HG03442 (cell line): ENCODE measurements around the gene LYL1.

Experiments used
- ATAC-seq: cut with Tn5 transposase; IDR thresholded peaks from one replicate; pipeline ENCODE4 v1.9.1; 2021; ENCODE audit warnings: mild to moderate bottlenecking, moderate library complexity; ENCODE audit not compliant: unreplicated experiment

LYL1 gene

DNA sequence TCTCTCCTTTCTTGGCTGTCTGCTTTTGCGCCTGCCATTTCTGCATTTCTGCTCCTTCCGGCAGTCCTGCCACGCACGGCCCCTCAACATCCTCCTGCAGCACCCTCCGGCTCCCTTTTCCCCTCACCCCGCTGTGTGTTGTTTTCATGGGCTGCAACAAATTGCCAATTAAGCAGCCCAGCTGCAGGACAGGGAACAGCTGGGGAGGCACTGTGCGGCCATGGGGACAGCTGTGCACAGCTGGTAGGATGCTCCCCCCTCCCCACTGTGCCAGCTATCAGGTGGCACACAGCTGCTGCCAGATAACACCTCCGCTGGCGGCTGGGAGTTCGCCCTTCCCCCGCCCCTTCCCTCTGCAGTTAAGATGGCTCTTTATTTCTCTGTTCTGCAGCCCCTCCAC is 25.4 kb downstream of the LYL1 start:
- ATAC-seq = no peak

DNA sequence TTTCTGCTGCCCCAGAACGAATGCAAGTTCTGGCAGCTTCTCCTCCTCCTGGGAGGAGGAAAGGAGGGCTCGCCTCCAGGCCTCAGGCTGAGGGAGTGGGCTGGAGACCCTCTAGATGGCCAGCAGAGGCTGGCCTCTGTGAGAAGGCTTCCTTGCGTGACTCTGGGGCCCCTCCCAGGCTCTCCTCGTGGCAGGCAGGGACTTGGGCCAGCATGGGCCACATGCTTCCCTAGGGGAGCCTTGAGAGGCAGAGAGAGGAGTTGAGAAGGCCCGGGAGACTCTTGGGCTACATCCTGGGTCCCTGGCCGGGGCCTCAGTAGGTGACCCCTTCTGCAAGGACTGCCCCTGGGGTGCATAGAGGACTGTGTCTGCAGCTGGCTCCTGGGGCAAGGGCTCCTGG is 25.9 kb downstream of the LYL1 start:
- no peak for ATAC-seq

DNA sequence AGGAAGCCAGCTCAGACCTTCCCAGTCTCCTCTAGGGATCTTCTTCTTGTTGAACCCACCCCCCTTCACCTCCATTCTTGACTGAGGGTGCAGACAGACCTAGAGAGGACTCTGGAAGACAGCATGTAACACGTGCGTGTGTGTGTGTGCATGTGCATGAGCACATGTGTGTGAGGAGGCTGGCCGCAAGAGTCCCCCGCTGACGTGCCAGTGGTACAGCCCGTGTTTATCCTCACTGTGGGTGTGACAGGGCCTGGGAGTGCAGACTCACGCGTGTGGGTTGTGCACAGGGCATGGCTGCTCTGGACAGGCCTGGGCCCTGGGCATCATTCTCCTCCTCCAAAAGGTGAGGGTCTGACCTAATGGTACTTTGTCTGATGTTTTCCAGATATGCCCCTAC is 26.3 kb downstream of the LYL1 start:
- ATAC-seq = no peak

DNA sequence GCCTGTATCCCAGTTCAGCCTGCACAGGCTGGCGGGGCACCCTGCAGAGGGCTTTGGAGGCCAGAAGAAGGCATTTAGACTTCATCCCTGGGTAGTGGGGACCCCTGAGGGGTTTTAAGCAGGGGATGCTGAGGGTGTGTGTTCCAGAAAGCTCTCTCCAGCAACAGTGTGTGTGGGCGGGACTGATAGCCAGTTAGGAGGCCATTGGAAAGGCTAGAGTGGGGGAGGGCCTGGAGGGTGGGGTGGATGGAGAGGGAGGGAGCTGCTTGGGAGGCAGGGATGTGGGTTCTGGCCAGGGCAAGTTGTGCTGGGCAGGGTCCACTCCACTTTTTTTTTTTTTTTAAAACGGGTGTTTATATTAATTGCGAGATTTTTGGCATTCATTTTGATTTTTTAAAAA is 28.3 kb downstream of the LYL1 start:
- ATAC-seq = no peak

DNA sequence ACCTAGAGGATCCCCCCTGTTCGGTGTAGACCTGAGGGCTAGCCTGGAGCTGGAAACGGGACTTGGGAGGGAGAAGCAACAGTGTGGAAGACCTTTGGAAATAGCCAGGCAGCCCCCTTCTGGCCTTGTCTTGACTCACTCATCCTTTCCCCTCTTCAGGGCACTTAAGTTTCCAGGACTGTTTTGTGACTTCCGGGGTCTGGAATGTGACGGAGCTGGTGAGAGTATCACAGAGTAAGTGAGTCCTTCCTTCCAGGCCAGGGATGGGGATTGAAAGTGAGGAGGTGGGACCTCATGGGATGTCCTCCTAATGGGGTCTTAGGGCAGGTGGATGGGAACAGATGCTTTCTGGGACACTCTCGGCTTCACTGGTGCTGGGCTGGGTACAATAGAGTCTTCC is 29.4 kb downstream of the LYL1 start:
- ATAC-seq = no peak

DNA sequence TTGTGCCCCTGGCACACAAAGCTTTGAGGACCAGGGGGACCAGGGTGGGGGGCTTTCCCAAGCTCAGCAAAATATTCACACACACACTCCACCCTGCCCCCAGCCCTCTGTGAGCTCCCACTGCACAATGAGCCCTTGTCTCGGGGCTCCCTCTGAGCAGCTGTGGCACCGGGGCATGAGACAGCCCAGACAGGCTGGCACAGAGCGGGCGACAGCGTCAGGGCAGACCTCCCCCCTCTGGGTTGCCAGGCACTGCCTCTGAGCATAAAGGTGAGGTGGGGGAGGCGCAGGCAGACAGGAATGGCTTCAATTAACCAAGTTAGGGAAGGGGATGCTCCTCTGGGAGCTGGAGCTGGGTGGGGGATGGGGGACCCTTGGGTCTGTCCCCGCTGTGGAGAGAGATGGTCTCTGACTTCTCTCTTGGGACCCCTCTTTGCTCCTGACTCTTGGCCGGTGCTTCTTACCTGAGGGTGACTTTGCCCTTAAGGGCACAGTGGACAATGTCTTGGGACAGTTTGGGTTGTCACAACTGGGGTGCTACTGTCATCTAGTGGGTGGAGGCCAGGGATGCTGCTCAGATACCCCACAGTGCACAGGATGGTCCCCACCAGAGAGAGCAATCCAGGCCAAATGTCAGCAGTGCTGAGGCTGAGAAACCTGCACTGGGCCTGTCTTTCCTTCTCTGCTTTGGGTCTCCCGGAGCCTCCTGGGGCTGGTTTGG is 30.3 kb downstream of the LYL1 start:
- ATAC-seq = no peak

DNA sequence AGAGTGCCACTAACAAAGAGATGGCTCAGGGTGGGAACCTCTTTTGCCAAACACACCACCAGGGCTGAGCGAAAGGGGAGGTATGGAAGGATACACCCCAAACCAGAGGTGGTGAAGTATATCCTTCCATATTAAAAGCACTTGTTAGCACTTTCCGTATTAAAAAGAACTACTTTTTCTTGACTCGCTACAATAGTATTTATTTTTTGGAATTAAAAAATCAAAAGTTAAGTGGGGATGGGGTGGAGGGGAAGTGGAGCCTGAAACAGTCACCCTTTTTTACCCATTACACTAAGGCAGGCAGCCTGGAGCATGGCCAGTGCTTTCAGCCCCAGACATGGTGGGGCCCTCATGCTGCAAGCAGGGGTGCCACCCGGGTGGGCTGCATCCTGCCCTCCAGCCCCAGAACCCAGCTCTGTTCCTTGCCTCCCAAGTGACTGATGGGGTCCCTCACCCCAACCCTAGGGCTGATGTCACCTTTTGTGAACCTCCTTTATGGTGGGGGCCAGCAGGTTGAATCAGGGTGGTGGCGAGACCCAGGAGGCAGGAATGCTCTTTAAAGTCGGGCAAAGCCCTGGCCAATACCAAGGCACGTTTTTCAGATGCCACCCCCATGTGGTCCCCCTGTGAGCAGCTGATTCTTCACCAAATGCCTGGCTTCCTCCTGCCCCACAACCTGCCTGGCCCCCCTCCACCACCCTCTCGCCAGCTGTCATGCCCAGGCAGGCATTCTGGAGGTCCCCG is 31.0 kb downstream of the LYL1 start:
- ATAC-seq = no peak

DNA sequence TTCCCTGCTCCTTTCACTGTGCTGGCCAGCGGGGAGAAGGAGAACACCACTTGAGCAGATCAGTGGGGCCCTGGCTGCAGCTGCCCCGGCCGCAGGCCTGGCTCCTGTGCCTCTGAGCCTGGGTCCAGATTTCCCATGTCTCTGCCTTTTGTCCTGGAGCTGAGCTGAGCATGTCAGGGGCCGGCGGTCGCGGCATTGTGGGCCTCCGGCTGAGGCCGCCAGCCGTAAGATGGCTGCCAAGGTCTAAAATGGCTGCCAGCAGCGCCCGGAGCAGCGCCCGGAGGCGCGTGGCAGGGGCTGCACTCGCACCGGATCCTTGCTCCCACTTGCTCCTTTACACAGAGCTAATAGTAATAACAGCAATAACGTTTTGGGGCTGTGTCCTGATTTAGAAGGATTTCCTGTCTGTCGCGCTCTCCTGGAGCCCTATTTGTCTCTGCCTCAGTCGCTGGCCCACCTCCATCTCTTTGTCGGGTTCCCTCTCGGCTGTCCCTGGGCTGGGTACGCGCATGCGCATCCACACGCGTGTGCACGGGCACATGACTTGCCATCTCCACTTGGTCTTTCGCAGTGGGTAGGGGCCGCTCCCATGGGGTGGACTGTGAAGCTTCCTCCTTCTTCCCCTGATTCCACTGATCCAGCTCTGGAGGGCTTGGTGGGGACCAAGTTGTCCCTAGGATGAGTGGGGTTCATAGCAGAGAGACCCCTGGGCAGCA is 32.1 kb downstream of the LYL1 start:
- ATAC-seq = no peak

DNA sequence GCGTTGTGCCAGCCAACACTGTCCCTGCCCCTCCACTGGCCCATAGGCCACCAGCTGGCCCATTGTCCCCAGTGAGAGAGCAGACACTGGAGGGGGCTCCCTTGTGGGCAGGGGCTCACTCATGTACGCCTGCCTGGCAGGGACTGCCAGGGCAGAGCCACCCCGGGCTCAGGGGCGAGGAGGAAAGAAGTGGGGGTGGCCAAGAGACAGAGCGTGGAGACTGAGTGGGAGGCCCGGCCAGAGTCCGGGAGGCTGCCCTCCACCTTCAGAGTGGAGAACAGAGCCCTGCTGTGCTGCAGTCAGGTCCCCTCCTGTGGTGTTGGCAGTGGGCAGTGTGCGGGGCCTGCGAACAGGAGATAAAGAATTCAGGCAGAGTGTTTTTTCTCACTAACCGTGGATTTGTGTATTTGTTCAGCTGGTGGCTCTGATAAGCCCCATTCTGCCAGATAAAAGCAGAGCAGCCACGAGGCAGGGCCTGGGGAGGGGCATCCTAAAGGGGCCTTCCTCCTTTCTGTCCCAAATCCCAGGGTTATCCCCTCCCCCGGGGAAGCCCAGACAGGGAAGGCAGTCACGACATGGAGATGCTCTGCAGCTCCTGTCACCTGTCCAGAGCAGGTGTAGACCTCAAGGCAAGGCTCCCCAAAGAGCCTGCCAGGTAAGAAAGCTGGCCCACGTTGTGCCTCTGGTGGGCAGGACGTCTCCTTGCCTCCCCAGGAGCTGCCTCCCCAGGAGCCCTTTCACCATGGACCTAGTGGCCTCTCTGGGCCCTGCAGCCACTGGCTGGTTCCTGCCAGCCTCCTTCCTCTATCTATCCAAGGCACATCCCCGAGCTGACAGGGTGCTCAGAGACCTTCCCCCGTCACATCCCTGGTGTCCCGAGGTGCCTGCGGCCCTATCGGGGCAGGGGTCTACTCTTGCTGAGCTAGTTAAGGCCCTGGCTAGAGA is 33.0 kb downstream of the LYL1 start:
- ATAC-seq = no peak

DNA sequence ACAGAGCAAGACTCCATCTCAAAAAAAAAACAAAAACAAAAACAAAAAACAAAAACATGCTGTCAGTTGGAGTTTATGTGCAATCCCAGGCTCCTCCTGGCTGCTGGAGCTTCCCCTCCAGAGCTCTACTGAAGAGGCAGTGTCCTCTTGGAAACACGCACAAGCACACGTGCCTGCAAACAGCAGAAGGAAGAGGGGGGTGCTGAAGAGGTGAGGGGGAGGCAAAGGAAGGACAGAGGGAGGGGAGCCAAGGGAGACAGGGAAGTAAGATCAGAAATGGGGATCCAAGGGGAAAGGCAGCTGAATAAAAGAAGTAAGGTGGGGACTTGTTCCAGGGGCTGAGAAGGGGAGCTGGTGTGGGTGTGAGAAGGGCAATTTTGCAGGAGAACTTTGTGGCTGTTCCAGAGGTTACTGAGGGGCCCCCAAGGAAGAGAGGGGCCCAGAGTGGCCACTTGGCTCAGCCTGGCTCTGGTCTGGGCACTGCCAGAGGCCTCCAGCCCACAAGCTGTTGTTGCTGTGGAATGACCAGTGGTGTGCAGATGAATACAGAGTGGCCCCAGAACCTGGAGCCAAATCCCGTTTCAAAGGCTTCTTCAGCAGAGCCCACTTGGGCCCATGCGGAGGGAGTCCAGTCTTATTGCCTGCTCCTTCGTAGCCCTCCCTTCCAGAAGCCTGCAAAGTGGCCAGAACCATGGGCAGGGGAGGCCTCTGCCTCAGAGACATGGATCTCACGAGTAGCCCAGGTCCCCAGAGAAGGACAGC is 34.4 kb downstream of the LYL1 start:
- no peak for ATAC-seq

DNA sequence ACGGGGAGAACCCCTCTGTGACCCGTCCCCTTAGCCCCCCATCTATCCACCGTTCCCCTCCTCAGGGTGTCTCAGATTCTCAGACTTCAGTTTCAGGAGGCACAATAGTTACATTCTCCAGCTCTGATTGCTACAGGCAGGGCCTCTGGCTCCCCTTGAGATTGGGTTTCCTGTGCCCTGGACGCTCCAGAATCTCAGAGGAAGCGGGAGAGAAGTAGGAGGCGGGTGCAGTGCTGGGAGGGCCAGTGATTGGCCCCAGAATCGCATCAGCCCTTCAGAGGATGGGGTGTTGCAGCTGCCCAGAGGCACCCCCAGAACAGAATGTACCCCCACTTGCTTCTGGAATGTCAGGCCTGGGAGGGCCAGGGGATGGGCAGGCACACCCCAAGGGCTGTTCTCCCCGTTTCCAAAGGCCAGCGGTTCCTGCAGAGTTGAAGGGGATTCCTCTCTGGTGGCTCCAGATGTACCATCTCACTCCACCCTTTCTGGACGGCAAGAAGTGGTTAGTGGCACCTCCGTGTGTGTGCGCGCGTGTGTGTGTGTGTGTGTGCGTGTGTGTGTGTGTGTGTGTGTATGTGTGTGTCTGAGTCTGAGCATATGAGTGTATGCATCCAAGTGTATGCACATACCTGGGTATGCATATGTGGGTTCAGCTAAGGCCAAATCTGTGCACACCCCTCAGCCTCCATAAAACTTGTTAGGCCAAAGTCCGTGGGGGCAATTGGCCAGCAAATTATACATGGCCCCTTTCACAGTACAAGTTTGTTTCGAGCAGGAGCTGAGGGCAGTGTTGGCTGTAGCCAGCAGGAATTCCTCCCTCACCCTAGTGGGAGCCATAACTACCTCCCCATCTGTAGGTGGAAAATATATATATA is 35.5 kb downstream of the LYL1 start:
- no peak for ATAC-seq

DNA sequence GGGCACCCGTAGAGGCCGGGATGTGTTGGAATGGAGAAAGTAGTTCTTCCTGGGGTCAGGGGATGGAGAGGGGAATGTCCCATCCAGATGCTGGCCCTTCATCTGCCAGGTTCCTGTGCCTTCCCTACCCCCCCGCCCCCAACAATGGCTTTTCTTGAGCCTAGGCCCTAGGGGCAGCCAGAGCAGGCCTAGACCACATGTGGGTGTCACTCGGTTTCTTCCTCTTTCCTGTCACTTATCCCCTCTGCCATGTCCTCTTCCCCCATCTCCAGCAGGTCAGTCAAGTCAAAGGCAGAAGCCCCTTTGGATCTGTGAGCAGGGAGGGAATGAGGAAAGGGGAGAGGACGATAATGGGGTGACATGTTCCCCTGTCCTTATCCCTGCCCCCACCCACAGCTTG is 36.4 kb downstream of the LYL1 start:
- no peak for ATAC-seq

DNA sequence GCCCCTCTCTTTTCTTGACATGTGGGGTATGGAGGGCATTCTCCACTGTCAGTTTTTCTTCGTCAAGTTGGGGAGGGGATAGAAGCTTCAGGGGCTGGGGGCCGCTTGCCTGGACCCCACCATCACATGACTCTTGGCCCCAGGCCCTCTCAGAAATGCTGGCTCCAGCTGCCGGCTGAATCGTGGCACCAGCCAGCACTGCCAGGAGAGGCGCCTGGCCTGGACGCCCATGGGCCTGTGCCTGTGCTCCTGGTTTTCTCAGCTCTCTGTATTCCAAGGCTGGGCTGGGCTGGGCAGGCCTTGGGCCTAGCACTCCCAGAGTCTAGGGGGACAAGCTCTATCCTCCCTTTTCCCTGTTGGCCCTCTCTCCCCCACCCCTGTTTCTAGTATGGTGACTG is 38.6 kb downstream of the LYL1 start:
- ATAC-seq = no peak

DNA sequence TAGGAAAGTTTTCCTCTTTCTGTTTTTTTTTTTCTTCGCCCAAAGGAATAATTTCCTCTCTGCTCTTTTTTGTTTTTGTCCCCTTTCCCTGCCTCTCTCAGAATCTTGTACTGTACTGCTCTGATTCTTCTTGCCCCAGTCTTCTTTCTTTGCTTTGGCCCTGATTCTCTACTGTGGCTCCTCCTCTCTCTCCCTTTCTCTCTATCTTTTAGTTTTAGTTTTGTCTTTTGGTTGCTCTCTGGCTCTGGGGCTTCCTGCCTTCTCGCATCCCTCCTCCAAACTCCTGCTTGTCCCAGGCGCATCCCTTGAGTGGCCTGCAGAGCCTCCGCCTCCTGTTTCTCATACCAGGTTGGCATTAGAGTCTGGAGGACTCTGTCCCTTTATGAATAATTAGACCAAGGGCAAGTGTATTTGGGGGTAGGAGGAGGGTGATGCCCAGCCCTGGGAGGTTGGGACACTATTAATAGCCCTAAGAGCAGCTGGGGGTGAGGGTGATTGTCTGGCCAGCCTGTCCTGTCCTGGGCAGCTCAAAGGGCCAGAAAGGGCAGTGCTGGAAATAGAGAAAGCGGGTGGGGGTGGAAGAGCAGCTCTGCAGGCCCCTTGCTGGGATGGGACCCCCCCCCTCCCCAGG is 39.1 kb downstream of the LYL1 start:
- ATAC-seq = no peak

DNA sequence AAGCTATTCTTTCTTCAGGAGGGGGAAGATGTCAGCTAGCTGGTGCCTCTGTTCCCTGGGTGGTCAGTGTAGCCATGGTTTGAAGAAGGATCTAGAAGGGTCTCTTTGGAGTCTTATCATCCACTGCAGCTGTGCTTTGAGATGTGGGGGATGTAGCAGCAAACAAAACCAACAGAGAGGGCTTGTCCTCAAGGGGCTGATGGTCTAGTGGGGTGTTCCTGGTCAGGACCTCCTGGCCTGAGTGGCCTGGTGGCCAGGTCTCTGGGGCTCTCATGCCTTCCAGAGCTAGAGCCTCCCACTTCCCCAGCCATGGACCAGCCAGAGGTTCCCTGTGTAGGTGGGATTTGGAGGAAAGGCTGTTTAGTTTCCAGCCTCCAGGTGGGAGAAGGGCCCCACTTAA is 40.3 kb downstream of the LYL1 start:
- no peak for ATAC-seq

DNA sequence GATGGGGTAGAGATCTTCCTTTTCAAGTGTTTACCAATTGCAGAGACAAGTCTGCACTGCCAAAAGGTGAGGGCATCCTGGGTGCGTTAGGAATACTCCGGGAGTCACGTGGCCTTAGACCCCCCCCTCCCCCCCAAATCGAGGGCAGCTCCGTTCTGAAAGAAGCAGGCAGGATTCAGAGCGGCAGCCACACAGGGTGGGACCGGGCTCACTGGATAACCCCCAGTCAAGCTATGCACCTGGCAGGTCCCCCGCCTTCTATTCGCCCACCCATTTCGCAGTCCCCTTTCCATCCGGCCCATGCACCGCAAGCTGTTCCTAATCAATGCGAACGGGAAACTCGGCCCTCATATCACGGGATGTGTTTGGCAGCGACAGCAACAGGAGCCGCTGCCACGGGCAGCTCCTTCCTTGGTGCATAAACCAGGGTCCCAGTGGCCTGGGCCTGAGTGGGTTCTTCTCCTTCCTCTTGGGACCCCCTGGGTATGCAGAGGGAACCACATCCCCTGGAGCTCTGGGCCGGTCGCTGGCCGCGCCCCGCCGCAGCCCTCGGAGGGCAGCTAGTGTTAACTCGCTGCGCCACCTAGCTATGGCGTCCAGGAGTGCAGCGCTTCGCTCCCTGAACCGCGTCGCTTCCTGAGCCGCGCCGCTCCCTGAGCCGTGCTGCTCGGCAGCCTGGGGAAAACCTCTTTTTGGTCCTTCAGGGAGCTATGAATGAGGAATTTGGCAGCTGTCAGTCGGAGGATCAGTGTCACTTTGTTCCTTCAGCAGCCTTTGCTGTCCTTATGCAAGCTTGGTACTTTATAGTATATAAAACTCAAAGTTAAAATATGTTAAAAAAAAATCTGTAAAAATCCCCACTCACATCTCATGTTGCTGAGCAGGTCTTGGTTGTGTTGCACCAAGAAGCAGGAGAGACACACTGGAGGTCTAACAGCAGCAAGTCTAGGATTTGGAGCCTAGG is 41.4 kb downstream of the LYL1 start:
- ATAC-seq = no peak

DNA sequence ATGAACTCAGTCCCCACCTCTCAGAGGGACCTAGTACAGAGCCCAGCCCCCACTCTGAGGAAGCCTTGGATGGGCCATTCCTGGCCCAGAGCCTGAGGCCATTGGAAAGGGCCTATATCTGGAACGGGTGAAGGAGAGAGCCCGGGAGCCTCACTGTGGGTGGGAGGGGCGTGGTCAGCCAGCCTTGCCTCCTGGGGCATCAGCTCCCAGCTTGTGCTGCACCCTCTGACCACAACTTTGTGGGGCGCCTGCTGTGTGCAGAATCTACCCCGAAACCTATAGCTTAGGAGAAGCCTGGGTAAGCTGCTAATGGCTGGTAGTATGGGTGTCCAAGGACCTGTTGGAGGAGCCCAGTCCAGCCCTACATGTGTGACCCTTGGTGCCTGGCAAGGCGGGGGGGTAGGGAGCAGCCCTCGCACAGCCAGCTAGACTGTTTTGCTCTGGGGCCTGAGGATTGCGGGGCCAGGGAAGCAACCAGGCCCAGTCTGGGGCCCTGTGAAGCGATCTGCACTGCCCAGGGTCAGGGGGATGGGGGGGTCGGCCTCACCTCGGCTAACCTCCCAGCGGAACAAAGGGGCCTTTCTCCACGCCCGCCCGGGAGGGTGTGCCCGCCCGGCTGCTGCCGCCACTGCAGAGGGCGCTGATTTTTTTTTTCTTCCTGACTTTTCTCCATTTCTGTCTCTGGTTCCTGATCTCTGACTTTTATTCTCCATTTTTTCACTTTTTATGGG is 42.3 kb downstream of the LYL1 start:
- ATAC-seq = no peak
